ENCODE measurements around the gene SARS1. TPM values are rescaled to one million over a fixed set of nuclear protein-coding genes. Genes with fewer than 3 reads are reported as not detected.

Gene SARS1
- total RNA-seq: 147 and 169 TPM in 2 replicates

GRCh38 chr1:109213824-109214693, at the start of gene SARS1:
SARS1 (plus strand) TSS chr1:109213918; CDS start chr1:109213993, 75 bp downstream.

GRCh38 chr1:109248797-109249629, 35.3 kb downstream of the SARS1 start, which contains the start of gene CELSR2:
CELSR2 (plus strand) TSS chr1:109249539; CDS start chr1:109250080, 541 bp downstream.

GRCh38 chr1:109282952-109283747, 69.4 kb downstream of the SARS1 start, which contains the start of gene PSRC1:
PSRC1 (minus strand) TSS chr1:109283145.

Other genes with a start within 250 kb of the SARS1 start
- 16.7 and 18.2 TPM in 2 replicates for gene WDR47, start 171.8 kb upstream of the SARS1 start, total RNA-seq
- 59.9 and 62.2 TPM in 2 replicates for gene TAF13, start 137.9 kb upstream of the SARS1 start, total RNA-seq
- 22.6 and 26.0 TPM in 2 replicates for gene TMEM167B, start 123.2 kb upstream of the SARS1 start, total RNA-seq
- gene ELAPOR1, start 99.8 kb upstream of the SARS1 start, total RNA-seq: under 0.01 TPM in 2 replicates
- gene CELSR2, start 35.6 kb downstream of the SARS1 start, total RNA-seq: 0.43 and 0.65 TPM in 2 replicates
- gene PSRC1, start 69.2 kb downstream of the SARS1 start, total RNA-seq: 1.0 and 1.3 TPM in 2 replicates
- gene MYBPHL, start 93.1 kb downstream of the SARS1 start, total RNA-seq: not detected in 2 replicates
- 10.3 and 18.4 TPM in 2 replicates for gene SORT1, start 184.0 kb downstream of the SARS1 start, total RNA-seq
- 44.6 and 53.6 TPM in 2 replicates for gene PSMA5, start 212.5 kb downstream of the SARS1 start, total RNA-seq

All from dermis lymphatic vessel endothelial cell (primary cell).